Measurements from ENCODE around the gene TEX54. TPM values are rescaled to one million over a fixed set of nuclear protein-coding genes. Genes with fewer than 3 reads are reported as not detected.

TEX54 gene
- total RNA-seq, 4 donors from 2014 or later: not detected

DNA sequence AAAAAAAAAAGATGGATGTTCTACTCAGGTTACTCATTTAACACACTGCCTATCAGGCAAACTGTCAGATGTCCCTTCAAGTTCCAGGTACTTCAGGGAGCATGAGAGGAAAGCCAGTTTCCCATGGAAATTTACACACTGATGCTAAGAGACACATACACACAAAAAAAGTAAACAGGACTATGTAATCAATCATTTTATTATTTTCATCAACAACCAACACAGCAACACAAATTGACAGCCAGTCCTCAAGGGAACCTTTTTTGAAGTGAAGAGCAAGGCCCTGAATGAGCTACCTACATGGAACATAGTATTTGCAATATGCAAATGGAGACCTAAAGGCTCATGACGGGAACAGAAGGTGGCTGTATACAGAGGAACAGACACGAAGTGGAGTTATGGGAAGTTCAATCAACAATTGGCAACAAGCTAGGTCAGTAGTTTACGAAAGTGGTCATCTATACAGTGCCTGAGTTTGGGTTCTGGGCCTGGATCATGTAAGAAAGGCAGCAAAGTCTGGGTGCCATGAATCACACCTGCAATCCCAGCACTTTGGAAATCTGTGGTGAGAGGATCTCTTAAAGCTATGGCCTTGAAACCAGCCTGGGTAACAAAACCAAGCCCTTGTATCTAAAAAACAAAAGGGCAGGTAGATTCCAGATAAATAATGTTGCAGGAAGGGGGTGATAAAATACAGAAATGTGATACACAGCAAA is 19.3 kb upstream of the TEX54 start:
- no peak overlapping the region for H3K27ac ChIP-seq
- no peak for DNase-seq
- H3K9me3 ChIP-seq: no peaks in the 10 kb centered on the region
- peaks cover 21 to 50% (median 26%) of the 10 kb centered on the region in 3 donors for H3K4me1 ChIP-seq
- WGBS, 2 donors: 24 to 39% methylated on average over 3 of the region's 3 CpGs
- no peaks in the 10 kb centered on the region for H3K27me3 ChIP-seq
- TF ChIP-seq POLR2A (IDR thresholded peaks at IDR 0.05): no peak
- TF ChIP-seq, protein P1, sequence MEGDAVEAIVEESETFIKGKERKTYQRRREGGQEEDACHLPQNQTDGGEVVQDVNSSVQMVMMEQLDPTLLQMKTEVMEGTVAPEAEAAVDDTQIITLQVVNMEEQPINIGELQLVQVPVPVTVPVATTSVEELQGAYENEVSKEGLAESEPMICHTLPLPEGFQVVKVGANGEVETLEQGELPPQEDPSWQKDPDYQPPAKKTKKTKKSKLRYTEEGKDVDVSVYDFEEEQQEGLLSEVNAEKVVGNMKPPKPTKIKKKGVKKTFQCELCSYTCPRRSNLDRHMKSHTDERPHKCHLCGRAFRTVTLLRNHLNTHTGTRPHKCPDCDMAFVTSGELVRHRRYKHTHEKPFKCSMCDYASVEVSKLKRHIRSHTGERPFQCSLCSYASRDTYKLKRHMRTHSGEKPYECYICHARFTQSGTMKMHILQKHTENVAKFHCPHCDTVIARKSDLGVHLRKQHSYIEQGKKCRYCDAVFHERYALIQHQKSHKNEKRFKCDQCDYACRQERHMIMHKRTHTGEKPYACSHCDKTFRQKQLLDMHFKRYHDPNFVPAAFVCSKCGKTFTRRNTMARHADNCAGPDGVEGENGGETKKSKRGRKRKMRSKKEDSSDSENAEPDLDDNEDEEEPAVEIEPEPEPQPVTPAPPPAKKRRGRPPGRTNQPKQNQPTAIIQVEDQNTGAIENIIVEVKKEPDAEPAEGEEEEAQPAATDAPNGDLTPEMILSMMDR (IDR thresholded peaks at IDR 0.05): no peak
- intact Hi-C loops (cut with DNase I): no loop called here
- H3K36me3 ChIP-seq: peaks cover 13 to 33% (median 19%) of the 10 kb centered on the region in 3 donors
- H3K4me3 ChIP-seq: no peak overlapping the region

DNA sequence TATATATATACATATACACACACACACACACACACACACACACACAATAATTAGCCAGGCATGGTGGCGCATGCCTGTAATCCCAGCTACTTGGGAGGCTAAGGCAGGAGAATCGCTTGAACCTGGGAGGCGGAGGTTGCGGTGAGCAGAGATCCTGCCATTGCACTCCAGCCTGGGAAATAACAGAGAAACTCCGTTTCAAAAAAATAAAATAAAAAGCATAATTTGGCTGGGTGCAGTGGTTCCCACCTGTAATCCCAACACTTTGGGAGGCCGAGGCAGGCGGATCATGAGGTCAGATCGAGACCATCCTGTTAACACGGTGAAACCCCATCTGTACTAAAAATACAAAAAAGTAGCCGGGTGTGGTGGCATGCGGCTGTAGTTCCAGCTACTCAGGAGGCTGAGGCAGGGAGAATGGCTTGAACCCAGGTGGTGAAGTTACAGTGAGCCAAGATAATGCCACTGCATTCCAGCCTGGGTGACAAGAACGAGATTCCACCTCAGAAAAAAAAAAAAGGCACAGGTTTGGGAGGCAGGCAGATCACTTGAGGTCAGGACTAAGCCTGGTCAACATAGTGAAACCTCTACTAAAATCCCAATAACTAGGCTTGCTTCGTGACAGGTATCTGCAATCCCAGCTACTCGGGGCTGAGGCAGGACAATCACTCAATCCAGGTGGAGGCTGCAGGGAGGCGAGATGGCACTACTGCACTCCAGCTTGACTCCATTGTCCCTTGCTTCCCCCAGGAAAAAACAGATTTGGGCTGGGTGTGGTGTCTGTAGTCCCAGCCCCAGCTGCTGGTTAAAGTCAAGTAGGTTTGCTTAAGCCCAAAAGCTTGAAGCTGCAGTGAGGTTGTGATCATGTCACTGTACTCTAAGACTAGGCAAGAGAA is 18.5 kb upstream of the TEX54 start:
- no peak overlapping the region for H3K4me3 ChIP-seq

DNA sequence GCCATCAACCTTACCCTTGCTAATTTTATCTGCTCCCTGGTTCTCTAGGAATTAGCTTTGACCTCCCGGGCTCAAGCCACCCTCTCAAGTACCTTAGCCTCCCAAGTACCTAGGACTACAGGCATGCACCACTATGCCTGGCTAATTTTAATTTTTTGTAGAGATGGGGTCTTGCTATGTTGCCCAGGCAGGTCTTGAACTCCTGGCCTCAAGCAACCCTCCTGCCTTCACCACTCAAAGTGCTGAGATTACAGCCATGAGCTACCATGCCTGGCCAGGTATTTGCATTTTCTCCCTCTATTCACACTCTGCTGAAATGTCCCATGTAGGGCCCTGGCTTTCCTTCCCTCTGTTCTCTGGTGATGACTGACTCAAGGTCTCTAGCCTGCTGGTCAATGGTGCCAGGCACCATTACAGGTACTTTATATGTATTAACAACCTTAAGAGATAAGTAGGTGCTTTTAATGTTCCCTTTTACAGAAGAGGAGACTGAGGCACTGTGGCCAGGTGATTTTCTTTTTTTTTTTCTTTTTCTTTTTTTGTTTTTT is 15.2 kb upstream of the TEX54 start:
- Histone ChIP-seq H3K4me1 (peaks cover 1 to 24% (median 2%) of the 10 kb centered on the region in 3 donors), H3K9me3 (no peaks in the 10 kb centered on the region), H3K27me3 (no peaks in the 10 kb centered on the region), H3K4me3 (no peak overlapping the region), H3K36me3 (peaks cover 6 to 19% (median 9%) of the 10 kb centered on the region in 3 donors), H3K27ac (no peak overlapping the region)
- 90 to 94% methylated on average over 1 of the region's 1 CpG for WGBS, 2 donors
- TF ChIP-seq, protein P1 (IDR thresholded peaks at IDR 0.05): no peak
- intact Hi-C loops (cut with DNase I): no loop called here
- no peak for DNase-seq

More for the DNA sequence above, 18.5 kb upstream of the TEX54 start:
- intact Hi-C loops (cut with DNase I): no loop called here
- DNase-seq: no peak
- 35 to 50% methylated on average over 14 of the region's 15 CpGs for WGBS, 2 donors
- peaks cover 19 to 42% (median 20%) of the 10 kb centered on the region in 3 donors for H3K4me1 ChIP-seq
- H3K9me3 ChIP-seq: no peaks in the 10 kb centered on the region
- H3K27ac ChIP-seq: no peak overlapping the region
- TF ChIP-seq POLR2A (IDR thresholded peaks at IDR 0.05): no peak
- peaks cover 13 to 33% (median 19%) of the 10 kb centered on the region in 3 donors for H3K36me3 ChIP-seq
- no peaks in the 10 kb centered on the region for H3K27me3 ChIP-seq

DNA sequence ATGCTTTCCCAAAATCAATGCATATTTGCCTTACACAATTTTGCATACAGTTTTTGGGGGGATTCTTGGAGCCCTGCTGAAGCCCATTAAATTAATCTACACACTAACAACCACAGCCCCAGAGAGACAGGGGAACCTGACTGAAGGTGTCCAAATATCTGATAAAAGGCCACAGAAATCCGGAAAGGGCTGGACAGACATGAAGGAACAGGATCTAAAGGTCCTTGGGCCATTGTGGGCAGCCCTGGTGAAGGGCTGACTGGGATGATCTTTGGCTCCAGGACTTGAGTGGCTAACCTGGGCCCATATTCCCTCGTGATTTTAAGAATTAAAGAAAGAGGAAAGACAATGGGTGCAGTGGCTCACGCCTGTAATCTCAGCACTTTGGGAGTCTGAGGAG is 13.5 kb upstream of the TEX54 start:
- DNase-seq: no peak
- Histone ChIP-seq H3K4me3 (no peak overlapping the region), H3K4me1 (peaks cover 8 to 22% (median 9%) of the 10 kb centered on the region in 3 donors), H3K27ac (no peak overlapping the region), H3K9me3 (no peaks in the 10 kb centered on the region), H3K36me3 (peaks cover 0 to 2% (median 0%) of the 10 kb centered on the region in 3 donors), H3K27me3 (no peaks in the 10 kb centered on the region)
- 86 to 89% methylated on average over 3 of the region's 3 CpGs for WGBS, 2 donors
- intact Hi-C loops (cut with DNase I): no loop called here
- TF ChIP-seq POLR2A (IDR thresholded peaks at IDR 0.05): no peak

DNA sequence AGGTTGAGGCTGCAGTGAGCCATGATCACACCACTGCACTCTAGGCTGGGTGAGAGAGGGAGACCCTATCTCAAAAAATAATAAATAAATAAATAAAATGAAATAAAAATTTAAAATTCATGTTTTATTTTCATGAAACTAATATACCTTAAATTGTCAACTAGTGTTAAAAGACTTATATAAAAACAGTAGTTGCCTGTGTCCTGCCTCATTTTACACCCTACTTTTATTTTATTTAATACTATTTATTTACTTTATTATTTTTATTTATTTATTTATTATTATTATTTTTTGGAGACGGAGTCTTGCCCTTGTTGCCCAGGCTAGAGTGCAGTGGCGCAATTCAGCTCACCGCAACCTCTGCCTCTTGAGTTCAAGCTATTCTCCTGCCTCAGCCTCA is 11.5 kb upstream of the TEX54 start:
- H3K4me3 ChIP-seq: no peak overlapping the region
- H3K9me3 ChIP-seq: no peaks in the 10 kb centered on the region
- TF ChIP-seq POLR2A (IDR thresholded peaks at IDR 0.05): no peak
- TF ChIP-seq, protein P1 (IDR thresholded peaks at IDR 0.05): no peak
- no peaks in the 10 kb centered on the region for H3K36me3 ChIP-seq
- H3K27me3 ChIP-seq: no peaks in the 10 kb centered on the region
- peaks cover 8 to 29% (median 9%) of the 10 kb centered on the region in 3 donors for H3K4me1 ChIP-seq
- intact Hi-C loops (cut with DNase I): no loop called here
- WGBS, 2 donors: 94 to 96% methylated on average over 3 of the region's 3 CpGs
- DNase-seq: no peak
- no peak overlapping the region for H3K27ac ChIP-seq

Measured in esophagus squamous epithelium (tissue), 5 donors.